Renal cortical epithelial cell (primary cell): ENCODE measurements around the gene SETD3. TPM values are rescaled to one million over a fixed set of nuclear protein-coding genes. Genes with fewer than 3 reads are reported as not detected.
A peak's percentile ranks its signal among the peaks of the same experiment; 100 is the strongest.

ENCODE experiments used
- DNase-seq: peaks from one replicate; pipeline ENCODE4 v3.0.0-alpha.2; 2011; ENCODE audit warnings: low read depth
- total RNA-seq: library from RNA; depleted of rRNA; stranded (reverse); fragments of >200 nt; gene quantifications from 2 replicates; pipeline ENCODE4 v1.2.3, GENCODE V29; 2014

Gene SETD3
- total RNA-seq, 1 donor from 2014 or later: 85.9 TPM

DNA sequence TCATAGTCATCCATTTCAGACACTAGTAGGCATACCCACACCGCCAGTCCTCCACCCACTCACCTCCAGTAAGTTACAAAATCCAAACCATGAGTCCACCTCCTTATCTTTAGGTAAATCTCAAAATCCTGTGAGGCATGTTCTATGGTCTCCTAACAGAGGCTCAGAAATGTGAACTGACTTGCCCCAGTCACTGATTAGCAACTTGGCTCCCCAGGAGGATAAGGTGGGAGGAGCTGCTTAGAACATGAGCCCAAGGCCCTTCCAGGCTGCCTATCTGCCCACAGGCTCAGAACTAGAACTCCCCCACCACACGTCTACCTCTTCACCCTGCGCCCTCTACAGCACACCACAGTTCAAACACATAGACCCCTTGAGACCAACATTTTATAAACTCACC is 19.9 kb downstream of the SETD3 start:
- DNase-seq: no peak

DNA sequence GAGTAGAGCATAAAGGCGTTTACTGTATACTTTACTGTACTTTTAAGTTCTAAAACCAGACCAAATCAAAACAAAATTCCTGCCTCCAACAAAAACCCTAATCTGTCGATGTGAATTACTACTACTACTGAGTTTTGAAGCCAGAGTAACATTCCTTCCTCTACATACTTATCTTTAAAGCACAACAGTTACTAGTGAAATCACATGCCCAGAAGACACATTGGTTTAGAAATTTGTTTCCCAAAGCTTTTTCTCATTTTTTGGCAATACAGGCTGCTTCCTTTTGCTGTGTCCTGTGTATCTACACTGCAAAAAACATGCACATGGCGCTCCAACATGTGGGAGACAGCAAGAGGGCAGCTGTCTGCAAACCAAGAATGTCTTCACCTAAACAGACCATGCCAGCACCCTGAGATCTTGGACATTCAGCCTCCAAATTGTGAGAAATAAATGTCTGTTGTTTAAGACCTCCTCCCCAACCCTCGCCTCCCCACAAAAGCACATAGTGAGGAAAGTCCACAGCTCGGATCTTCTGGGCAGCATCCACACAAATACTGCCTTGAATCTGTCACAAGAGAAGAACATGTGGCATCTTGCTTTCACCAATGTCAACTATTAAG is 21.1 kb downstream of the SETD3 start:
- DNase-seq: no peak

DNA sequence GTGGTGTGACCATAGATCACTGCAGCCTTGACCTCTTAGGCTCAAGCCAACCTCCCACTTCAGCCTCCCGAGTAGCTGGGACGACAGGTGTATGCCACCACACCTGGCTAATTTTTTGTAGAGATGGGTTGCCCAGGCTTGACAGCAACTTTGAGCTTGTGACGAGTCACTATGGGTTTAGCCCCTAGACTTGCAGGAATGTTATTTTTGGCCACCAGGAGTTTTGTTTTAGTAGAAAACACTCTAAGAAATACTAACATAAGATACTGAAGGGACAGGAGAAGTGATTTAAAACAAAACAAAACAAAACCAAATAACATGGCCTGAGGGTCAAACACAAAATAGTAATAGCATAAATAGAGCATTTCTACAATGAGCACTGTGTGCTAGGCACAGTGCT is 26.4 kb downstream of the SETD3 start:
- DNase-seq: no peak

DNA sequence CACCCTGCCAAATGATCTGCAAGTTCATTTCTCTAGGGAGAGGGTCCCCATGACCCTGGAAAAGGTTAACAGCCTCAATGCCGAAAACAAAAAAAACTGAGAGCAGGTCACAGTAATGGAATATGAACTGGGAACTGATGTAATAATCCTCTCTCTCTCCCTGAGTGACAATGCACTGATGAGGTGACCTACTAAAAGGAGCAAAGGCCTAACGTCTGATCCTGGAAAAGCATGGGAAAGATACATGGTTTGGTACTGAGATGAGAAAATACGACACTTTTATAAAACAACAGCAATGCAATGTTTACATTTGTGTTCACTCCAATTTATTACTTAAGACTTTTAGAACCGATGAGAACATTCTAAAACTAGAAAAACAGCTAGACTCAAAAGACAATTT is 27.7 kb downstream of the SETD3 start:
- DNase-seq: no peak

DNA sequence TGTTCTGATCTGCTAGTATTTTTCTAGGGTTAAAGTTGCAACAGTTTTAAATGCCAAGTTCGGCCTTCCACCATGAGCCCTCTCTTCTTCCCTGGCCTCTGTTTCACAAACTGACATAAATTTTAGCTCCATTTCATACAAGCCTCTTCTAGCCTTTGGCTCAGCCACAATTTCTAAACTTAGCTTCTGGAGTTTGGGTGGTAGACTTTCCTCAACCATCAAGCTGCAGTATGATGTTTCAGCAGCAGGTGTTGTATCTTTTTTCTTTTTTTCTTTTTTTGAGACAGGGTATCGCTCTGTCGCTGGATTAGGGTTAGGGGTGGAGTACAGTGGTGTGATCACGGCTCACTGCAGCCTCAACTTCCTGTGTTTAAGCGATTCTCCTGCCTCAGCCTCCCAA is 29.4 kb downstream of the SETD3 start:
- DNase-seq: no peak

DNA sequence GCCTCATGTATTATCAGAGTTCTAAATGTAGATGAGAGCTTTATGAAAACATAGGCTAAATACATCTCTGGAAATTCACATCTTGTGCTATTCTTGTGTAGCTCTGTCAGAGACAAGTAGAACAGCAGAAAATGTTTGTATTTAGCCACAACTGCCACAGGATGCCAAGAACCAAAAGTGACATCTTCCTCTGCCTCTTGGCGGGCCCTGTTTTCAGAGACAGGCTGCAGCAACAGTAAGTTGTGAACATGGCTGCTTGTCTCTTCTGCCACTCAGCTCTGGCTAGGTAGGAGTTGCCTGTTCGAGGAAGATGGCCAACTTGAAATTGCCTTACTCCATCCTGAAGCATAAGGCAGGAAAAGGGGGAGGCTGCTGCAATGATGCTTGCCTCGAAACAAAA is 30.4 kb downstream of the SETD3 start:
- DNase-seq: no peak

DNA sequence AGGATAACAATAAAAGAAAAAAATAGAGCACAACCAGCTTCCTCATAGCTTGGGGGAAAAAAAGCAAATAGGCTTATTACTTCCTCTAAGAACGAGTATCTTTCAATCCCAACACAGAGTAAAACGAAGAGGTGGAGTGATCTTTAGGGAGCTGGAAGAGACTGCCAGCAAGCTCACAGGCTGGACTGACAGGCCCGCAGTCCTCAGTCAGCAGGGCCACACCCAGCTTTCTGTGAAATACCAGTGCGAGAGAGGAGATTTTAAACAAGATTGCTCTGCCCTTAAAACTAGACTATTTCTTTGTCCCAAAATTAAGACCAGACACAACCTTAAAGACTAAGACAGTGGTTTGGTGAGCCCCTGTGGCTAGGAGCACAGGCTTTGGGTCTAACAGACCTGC is 32.9 kb downstream of the SETD3 start:
- no peak for DNase-seq

DNA sequence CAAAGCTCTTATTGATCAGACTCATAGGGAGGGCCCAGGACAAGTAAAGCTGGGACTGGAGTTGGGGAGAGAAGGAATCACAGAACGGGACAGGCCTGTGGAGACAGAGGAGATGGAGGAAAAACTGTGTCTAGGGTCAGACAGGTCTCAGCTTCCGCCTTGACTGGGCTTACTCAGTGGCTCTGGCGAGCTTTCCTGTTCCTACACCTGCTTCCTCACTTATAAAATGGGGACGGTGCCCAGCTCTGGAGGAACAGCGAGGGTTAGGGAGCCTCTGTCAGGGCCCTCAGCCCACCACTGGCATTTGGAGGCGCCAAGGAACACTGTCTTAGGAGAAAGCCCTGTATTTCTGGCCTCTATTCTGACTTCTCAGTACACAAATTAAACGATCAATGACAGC is 34.7 kb downstream of the SETD3 start:
- DNase-seq: no peak

DNA sequence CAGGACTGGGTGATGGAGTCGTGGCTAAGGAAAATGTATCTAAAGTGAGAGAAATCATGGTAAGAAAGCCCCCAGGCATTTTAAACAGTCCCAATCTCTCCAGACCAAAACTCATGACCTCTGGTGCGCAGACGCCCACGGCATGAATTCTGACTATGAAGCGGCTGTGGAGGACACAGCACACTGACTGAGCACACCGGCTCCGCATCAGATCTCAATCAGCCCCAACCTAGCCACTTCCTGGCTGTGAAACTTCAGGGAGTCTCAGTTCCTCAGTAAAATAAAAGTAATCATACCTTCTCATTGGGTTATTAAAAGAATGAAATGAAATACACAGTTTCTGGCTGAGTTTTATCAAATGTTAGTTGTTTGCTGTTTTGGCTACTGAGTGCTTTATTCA is 38.7 kb downstream of the SETD3 start:
- no peak for DNase-seq

DNA sequence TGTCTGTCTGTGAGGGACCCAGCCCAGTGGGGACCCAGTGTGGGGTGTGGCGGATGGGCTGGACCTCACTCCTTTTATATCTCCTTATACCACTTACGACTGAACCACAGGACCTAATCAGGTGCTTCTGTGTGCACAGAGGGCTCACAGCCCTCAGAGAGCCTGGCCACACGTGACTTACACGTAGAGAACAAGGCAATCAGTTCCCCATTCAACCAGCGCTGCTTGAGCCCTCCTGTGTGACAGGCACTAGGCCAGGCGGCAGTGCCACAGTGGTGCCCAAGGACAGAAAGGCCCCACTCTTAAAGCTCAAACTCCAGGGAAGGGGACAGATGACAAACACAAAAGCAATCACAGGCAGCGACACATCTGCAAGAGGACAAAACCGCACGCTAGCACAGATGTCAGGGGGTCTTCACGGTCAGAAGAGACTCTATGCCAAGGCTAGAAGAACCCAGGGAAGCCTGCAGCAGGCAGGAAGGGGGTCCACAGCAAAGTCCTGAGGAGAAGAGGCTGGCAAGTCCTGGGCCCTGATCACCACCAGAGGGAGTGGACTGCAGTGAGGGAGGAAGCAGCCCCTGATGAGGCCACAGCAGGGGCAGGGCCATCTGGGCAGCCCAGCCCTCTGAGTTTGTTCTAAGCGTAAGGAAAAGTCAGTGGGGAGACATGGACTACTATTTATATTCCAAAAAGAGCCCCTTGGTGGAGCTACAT is 39.3 kb downstream of the SETD3 start:
- no peak for DNase-seq

DNA sequence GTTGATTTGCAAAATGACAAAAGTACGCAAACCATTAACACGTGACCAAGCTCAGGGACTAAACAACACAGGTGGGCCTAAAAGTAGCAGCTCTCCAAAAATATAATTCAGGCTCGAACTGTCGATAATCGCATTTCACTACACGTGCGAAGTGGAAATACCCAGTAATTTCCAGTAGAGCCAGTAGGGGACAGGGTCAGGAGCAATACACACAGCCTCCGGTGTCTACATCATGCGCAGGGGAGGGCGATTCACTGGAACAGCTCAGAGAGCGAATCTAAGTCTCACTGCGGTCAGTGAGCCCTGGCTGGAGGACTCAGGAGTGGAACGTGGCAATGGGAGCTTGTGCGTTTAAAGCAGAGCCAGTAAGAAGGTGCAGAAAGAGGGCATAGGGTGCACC is 40.4 kb downstream of the SETD3 start:
- no peak for DNase-seq

DNA sequence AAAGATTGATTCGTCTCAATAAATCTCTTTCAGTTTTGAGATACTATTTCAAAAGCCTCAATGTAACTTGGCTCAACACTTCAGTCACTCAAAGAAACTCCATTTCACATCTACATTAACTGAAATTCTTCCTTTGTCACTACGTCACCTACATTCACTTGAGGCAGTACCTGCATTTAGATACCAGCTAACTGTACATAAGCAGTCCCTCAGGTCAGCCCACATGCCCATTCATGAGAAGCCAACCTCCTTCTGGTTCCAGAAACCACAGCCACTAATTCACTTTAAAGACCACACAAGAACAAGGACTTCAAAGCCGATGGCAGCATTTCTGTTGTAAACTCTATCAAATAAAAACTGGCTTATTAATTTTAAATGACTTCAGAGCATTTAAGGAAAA is 43.0 kb downstream of the SETD3 start:
- no peak for DNase-seq

DNA sequence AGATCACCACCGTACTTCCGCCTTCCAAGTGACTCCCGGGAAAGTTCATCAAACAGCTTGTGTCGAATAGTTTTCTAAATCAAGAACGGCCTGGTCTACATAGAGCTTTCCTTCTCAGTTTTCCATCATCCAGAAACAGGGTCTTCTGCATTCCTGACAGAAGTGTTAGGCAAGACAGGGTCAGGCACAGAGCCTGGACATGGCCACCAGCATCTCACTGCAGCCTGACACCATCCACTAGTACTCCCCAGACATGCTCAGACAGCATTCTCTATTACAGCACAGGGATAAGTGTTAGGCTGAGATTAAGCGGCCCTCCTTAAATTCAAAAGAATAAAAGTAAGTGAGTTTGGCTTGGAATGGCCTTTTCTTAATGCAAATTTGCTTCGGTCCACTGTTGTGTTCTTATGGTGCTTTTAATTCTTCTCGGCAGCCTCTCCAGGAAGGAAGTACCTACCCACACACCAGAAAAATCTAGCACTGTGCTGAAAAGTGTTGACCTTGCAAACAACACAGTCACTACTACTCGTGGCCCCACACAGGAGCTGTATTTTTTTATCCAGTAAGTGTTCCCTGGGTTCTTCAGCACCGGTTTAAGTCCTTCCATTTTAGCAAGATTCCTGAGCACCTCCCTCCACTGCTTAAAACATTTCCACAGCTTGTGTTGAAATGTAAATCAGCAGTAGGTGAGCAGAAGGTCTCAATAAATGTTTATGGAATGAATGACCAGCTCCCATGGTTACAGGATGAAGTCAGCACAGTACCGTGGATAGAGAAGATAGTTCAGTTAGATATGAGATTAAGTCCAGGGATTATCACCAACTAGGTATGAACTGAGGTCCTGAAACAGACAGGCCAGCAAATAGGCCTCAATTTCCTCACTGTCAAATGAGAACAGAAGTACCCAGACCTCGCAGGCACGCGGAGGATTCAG is 44.1 kb downstream of the SETD3 start:
- peak; percentile 46 for DNase-seq

DNA sequence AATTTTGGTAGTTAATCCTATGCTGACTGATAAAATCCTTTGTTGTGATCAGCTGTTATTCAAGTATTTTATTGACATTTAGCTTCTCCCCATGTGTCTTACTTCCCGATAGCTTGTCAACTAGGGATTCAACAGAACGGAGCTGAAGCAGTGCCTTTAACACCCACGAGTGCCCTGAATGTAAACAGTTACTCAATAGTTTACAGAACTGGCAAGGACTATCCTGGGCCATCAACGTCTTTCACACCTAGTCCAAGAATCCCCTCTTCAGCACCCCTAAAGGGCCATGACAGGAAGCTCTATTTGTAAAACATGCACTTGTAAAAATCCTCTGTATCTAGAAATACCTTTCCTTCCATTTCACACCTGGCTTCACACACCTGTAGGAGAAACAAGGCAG is 45.3 kb downstream of the SETD3 start:
- no peak for DNase-seq

DNA sequence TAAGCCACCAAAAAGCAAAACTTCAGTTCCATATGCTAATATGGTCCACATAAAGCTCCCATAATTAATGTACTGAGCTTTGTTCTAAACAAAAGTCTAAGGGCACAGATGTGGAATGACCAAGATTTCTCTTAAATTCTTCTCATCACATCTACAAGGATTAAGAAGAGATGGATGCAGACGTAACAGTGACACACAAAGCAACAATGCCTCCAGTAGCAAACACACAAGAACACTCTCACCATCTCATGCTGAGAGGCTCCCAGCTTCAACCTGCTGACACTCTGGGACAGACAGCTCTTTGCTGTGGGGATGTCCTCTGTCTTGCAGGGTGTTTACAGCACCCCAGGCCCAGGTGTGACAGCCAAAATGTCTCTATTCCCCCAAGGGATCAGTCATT is 48.2 kb downstream of the SETD3 start:
- no peak for DNase-seq

DNA sequence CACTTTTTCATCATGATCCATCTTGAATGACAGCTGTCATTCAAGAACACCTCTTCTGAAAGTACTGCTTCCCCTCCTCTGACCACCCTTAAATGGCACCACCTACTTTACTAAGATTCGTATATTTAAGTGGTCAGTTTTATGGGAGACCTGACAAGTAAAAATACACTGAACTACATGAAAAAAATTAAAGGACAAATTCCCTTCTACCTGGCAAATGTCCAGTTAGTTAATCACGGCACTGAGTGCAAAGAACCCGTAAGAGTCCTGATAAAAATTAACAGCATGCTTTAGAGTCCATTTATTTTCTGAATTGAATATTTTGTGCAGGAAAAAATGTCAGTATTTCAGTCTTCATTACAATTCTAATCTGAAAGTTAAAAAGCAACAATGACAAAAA is 48.7 kb downstream of the SETD3 start:
- DNase-seq: peak; percentile 66

DNA sequence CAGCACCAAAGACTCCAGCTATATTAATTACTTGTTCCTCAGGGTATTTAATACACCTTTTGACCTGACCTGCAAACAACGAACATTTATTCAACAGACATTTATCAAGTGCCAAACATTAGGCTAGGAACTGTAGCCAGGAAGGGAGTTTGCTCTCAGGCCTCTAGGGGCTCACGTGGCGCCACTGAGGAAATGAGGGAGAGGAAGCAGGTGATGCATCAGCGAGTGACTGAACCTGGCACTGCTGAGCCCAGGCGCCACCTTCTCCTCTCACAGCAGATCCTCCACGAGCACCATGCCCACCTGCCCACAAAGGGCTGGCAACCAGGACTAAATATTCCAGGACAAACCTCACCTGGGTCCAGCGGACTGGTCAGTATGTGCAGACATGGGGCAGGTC is 50.2 kb downstream of the SETD3 start:
- peak; percentile 36 for DNase-seq

DNA sequence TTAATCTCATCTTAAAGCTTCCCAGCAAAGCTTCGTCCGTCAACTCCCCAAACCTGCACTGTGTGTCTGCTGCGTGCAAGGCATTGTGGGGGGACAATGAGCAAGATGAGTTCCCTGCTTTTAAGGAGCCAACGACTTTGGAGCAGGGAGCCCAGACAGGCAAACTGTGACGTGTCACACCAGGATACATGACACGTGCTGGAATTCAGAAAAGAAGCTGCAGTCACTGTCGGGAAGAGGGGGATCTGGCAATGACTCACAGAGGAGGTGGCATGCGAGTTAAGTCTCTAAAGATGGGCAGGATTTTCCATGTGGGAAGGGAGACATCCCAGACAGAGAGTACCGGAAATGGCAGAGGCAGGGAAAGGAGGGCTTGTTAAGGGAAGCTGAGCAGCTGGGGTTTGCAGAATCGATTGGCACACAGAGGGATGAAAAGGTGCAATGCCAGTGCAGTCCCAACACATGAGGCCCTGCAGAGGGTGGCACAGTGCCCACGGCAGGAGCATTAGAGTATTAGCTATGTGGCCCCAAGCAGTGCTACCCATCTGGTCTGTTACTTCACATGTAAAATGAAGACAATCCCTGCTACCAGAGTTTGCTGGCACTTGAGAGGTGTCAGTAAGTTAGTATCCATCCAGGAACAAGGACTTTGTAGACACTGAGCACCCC is 52.9 kb downstream of the SETD3 start:
- peak; percentile 41 for DNase-seq

DNA sequence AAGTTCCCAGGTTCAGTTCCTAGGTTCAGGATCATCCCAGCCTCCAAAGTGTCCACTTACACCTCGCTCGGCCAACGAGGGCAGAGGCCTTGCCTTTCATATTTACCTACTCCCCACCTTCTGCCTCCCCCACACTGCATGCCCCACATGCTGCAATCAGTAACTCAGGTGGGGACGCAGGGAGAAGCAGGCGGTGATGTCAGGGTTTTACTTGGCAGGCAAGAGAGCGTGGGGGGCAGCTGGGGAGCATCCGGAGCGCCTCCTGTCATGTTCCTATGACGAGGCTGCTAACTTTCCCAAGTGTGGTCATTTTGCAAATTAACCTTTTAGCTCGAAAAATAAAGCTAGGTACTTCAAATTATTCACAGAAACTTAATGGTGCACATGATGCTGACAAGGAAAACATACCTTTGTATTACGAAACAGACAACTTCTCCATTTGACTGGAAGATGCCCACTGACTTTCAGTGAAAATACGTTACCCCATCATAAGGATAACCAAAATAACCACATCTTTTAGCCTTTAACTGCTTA is 53.8 kb downstream of the SETD3 start:
- peak; percentile 64 for DNase-seq

DNA sequence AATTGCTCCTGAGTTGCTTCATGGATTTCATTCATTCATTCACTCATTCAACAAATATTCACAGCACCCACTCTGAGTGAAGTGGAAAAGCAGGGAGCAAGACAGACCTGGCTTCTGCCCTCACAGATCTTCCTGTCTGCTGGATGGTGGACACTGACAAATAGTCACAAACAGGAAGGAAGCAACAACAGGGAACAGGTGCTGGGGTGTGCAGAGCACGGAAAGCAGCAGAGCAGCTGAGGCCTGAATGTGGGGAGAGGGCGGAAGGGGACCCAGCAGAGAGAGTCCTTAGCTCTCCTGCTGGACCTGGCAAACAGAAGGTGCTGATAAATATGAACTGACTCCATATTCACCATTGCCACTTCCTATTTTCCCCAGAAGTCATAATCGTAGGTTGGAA is 54.4 kb downstream of the SETD3 start:
- no peak for DNase-seq

DNA sequence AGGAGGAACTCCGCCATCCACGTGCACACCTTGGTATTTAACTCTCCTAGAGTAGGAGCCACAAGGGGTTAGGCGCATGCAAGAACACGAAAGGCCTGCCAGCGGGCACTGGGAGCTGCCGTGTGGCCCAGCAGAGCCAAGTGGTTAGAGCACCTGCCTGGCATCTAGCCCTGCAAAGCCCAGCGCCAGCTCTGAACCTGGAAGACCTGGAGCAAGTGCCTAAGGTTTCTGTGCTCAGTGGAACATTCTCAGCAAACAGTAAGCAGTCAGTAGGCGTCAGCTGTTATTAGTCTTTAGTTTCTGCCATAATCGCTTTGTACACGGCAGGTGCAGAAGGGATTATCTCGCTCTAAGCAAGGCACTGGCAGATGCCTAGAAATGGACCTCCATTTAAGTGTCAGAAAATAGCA is 55.4 kb downstream of the SETD3 start:
- no peak for DNase-seq

DNA sequence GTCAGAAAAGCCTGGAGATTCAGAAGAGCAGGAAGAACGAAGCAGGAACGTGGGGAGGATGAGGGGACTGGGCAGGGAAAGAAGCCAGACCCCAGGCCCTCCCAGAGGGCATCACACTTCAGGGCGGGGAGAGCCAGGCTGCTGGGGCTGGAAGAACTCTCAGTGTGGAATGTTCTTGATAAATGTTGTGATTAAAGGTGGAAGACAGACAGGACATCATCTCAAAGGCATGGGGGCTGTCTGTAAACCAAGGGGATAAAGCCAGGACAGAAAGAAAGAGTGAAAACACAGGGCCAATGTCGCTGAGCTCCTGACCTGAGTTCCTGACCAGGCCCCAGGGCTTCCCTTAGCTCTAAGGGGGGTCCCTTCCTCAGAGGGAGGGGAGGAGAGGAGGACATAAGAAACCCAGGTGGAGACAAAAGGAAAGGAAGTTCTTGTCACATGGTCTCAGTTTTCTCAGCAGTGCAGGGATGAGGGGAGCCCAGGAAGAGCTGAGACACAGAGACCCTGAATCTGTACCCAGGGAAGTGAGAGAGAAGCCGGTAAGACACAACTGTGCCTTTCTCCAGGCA is 56.3 kb downstream of the SETD3 start:
- DNase-seq: no peak
